ENCODE measurements around the gene SLC22A12.
"Not testable (repeated sequence)": the region's sequence is repeated elsewhere in the genome, so short reads cannot be mapped to it uniquely, and the experiment has no call there.

SLC22A12 gene

DNA sequence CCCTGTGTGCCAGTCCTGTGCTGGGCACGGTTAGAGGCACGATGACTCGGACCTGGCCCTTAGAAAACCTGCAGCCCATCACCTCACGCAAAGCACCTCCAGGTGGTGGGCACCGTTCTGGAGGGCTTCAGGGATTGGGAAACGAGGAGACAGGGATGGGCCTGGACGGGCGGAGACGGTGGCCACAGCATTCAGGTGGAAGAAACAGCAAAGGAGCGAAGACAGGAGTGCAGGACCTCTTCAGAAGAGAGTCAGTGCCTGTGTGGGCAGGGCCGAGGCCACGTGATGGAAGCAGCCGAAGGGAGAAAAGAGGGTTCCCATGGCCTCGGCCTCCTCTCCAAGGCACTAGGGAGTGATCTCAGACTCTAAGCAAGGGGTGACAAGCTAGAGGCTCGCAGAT, 8.1 kb upstream of the SLC22A12 start:
- DNase-seq (ENCODE audit: low read depth) = no peak
- no peak overlapping the region for H3K4me3 ChIP-seq (ENCODE audit: low read depth, low read length)

- no peak overlapping the region for H3K4me3 ChIP-seq (ENCODE audit: low read depth, low read length)
- DNase-seq (ENCODE audit: low read depth) = no peak
Measured at GRCh38 chr11:64583296-64584262, 7.4 kb upstream of the SLC22A12 start.

DNA sequence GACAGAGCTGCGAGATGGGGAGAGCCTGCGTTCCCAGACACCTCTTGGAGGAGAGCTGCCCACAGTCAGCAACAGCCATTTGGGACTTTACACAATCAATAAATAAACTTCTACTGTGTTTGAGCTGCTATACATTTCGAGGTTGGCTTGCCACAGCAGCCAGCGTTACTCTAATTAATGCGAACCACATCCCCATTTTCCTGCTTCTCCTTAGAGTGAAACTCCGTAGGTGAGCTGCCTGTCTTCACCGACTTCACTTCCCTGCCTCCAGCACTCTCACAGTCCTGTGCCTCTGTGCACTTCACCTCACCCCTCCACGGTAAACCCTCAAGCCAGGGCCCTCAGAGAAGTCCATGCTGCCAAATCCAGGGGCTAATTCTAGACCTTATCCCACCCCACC, 5.9 kb upstream of the SLC22A12 start:
- DNase-seq (ENCODE audit: low read depth) = no peak

DNA sequence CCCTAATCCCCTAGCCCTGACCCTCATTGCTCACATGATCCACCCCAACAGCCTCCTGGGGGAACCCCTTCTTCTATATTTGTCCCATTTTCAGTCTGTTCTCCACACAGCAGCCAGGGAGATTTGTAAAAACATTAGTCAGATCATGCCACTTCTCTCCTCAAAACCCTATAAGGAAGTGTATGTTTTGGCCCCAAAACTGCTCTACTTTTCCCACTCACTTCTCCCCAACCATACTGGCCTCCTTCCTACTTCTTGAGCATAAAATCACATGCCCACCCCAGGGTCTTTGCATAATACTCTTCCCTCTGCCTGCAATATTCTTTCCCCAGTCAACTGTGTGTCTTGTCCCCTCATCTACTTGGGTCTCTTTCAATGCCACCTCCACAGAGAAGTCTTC, 4.7 kb upstream of the SLC22A12 start:
- H3K4me3 ChIP-seq (ENCODE audit: low read depth, low read length) = no peak overlapping the region
- DNase-seq (ENCODE audit: low read depth) = no peak

More for the DNA sequence above, 5.9 kb upstream of the SLC22A12 start:
- H3K4me3 ChIP-seq (ENCODE audit: low read depth, low read length) = no peak overlapping the region

DNA sequence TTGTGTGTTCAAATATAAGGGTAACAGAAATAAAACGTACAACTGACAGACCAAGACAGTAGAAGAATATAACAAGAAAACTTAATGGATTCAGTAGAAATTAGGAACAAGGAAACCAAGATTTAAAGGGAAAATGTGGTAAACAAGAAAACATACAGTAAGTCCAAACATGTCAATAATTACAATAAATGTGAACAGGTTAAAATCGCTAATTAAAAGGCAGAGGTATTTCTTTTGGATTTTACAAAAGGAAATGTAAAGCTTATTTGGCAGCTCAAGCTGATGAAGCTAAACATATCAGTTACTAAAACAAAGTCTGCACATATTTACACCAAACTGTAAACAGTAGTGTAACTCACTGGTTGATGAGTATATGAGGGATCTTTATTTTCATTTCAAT, 2.3 kb upstream of the SLC22A12 start:
- no peak for DNase-seq (ENCODE audit: low read depth)
- H3K4me3 ChIP-seq (ENCODE audit: low read depth, low read length) = no peak overlapping the region

- no peak overlapping the region for H3K4me3 ChIP-seq (ENCODE audit: low read depth, low read length)
- no peak for DNase-seq (ENCODE audit: low read depth)
Measured at GRCh38 chr11:64591257-64592233, 525 bp downstream of the SLC22A12 start.

GRCh38 chr11:64592234-64592615, 1.2 kb downstream of the SLC22A12 start:
- no peak overlapping the region for H3K4me3 ChIP-seq (ENCODE audit: low read depth, low read length)

GRCh38 chr11:64592656-64593055, 1.6 kb downstream of the SLC22A12 start:
- no peak overlapping the region for H3K4me3 ChIP-seq (ENCODE audit: low read depth, low read length)
- no peak for DNase-seq (ENCODE audit: low read depth)

More at GRCh38 chr11:64592234-64592615, 1.2 kb downstream of the SLC22A12 start:
- DNase-seq (ENCODE audit: low read depth) = no peak

DNA sequence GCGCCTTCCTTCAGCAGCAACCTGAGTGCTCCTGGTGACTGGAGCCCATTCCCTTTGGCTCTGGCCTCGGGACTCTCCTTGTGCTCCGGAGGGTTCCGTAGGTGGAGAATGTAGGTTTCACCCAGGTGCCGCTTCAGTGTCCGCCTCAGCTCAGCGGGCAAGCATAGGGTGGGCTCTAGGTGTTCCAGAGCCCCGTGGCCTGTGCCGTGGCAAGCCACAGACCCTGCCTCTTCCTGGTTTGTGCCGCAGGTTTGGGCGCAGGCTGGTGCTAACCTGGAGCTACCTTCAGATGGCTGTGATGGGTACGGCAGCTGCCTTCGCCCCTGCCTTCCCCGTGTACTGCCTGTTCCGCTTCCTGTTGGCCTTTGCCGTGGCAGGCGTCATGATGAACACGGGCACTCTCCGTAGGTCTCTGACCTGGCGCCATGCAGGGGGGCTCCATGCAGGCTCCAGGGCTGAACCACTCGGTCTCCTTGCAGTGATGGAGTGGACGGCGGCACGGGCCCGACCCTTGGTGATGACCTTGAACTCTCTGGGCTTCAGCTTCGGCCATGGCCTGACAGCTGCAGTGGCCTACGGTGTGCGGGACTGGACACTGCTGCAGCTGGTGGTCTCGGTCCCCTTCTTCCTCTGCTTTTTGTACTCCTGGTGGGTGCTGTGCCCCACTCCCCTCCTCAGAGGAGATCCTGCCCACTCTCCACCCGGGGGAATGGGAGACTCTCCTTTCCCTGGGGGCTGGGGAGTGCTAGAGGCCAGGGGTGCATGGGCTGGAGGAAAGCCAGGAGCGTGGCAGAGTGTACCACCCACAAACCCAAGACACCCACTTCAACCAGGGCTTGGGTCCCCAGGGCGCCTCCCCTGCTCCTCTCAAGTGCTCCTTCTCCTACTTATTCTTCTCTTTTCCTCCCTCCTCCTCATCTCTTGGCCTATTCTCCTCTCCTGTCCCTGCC, 2.4 kb downstream of the SLC22A12 start:
- no peak overlapping the region for H3K4me3 ChIP-seq (ENCODE audit: low read depth, low read length)
- DNase-seq (ENCODE audit: low read depth) = no peak

DNA sequence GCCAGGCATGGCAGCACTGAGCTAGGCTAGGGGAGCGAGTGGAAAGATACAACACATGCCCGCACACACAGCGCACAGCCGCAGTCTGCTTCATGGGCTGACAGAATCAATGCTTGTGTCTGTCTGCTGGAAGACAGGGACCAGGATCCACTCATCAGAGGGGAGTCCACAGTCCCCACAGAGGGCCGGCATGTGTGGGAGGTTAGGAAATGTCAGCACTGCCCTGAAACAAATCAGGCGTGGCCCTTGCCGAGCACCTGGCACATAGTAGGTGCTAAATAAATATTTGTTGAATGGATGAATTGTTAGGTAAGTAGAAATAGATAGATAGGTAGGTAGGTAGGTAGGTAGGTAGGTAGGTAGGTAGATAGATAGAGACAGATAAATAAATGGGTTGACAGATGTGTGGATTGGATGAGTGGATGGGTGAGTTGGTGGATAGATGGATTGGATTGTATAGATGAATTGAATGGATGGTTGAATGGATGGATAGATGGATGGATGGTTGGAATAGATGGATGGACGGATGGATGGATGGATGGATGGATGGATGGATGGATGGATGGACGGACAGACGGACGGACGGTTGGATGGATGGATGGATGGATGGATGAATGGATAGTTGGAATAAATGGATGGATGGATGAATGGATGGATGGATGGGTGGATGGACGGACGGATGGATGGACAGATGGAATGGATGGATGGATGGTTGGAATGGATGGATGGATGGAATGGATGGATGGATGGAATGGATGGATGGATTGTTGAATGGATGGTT, 3.3 kb downstream of the SLC22A12 start:
- no peak for DNase-seq (ENCODE audit: low read depth)
- no peak overlapping the region for H3K4me3 ChIP-seq (ENCODE audit: low read depth, low read length)

GRCh38 chr11:64595922-64596321, 4.9 kb downstream of the SLC22A12 start:
- not testable (repeated sequence) for DNase-seq (ENCODE audit: low read depth); H3K4me3 ChIP-seq (ENCODE audit: low read depth, low read length)

- no peak overlapping the region for H3K4me3 ChIP-seq (ENCODE audit: low read depth, low read length)
- DNase-seq (ENCODE audit: low read depth) = no peak
Measured at GRCh38 chr11:64597671-64598101, 6.7 kb downstream of the SLC22A12 start.

GRCh38 chr11:64598106-64598796, 7.2 kb downstream of the SLC22A12 start:
- no peak overlapping the region for H3K4me3 ChIP-seq (ENCODE audit: low read depth, low read length)
- no peak for DNase-seq (ENCODE audit: low read depth)

- no peak for DNase-seq (ENCODE audit: low read depth)
- no peak overlapping the region for H3K4me3 ChIP-seq (ENCODE audit: low read depth, low read length)
Measured at GRCh38 chr11:64598797-64599697, 8.0 kb downstream of the SLC22A12 start.

DNA sequence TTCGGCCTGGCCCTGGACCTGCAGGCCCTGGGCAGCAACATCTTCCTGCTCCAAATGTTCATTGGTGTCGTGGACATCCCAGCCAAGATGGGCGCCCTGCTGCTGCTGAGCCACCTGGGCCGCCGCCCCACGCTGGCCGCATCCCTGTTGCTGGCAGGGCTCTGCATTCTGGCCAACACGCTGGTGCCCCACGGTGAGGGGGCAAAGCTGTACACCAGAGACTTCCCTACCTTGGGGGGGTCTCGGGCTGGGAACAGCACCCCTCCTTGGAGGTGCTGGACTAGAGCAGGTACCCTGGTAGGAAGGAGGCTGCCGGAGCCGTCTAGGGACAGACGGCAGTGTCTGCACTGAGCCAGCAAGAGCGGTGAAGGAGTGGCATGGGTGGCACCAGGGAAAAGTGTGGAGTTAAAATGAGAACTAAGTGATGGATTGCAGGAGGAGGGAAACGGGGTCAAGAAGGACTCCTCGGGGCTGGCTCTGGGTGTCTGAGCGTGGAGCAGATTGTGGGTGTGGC, 8.7 kb downstream of the SLC22A12 start:
- no peak overlapping the region for H3K4me3 ChIP-seq (ENCODE audit: low read depth, low read length)

GRCh38 chr11:64600281-64600992, 9.4 kb downstream of the SLC22A12 start:
- no peak overlapping the region for H3K4me3 ChIP-seq (ENCODE audit: low read depth, low read length)

More for the DNA sequence above, 8.7 kb downstream of the SLC22A12 start:
- DNase-seq (ENCODE audit: low read depth) = no peak

More at GRCh38 chr11:64600281-64600992, 9.4 kb downstream of the SLC22A12 start:
- DNase-seq (ENCODE audit: low read depth) = no peak
